ENCODE data around the gene STON2.
"Not testable (repeated sequence)": the region's sequence is repeated elsewhere in the genome, so short reads cannot be mapped to it uniquely, and the experiment has no call there.

STON2 gene

DNA sequence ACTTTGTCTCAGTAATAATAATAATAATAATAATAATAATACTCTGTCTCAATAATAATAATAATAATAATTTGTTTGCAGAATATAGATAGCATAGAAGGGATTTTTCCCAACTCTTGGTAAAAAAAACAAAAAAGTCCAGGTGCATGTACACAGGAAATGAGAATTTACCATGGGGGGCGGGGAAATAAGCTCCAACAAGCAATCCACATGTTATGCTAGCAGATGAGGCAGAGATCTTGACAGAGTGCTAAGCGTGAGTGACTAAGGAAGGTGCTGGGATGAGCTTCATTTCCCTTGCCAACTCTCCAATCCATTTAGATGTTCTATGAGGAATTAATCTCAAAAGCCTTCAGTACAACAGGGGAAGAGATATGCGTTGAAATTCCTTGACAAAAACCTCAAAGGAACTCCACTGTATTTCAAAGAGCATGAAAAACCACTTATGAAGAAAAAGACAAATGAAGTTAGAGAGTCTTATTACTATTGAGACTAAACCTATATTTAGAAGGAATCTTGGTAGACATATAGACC lies 134.4 kb downstream of the STON2 start:
- no peaks in the 10 kb centered on the region for H3K9me3 Mint-ChIP-seq
- peaks cover 11% of the 10 kb centered on the region for H3K27me3 Mint-ChIP-seq
- H3K36me3 Mint-ChIP-seq: no peaks in the 10 kb centered on the region
- no peak overlapping the region for H3K27ac Mint-ChIP-seq
- H3K4me3 Mint-ChIP-seq: no peak overlapping the region
- peaks cover 5% of the 10 kb centered on the region for H3K4me1 Mint-ChIP-seq

DNA sequence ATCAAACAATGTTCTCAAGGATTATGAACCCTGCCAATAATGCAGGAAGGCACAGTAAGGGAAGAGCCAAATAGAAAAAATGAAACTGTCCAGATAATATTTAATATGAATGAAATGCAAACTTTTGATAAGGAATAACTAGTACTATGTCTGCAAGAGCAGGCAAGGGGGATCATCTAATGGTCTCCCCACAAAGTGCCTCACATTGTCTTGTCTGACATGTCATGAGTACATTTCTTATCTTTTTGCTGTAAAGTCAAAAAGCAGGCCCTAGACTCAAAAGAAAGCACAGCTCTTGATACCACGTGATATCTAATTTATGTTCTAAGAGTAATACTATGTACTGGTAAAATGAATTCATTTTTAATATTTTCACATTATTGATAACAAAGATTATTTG lies 135.5 kb downstream of the STON2 start:
- Mint-ChIP-seq H3K9me3 (no peaks in the 10 kb centered on the region), H3K4me3 (no peak overlapping the region), H3K27me3 (peaks cover 11% of the 10 kb centered on the region), H3K36me3 (no peaks in the 10 kb centered on the region), H3K4me1 (peaks cover 5% of the 10 kb centered on the region), H3K27ac (no peak overlapping the region)

DNA sequence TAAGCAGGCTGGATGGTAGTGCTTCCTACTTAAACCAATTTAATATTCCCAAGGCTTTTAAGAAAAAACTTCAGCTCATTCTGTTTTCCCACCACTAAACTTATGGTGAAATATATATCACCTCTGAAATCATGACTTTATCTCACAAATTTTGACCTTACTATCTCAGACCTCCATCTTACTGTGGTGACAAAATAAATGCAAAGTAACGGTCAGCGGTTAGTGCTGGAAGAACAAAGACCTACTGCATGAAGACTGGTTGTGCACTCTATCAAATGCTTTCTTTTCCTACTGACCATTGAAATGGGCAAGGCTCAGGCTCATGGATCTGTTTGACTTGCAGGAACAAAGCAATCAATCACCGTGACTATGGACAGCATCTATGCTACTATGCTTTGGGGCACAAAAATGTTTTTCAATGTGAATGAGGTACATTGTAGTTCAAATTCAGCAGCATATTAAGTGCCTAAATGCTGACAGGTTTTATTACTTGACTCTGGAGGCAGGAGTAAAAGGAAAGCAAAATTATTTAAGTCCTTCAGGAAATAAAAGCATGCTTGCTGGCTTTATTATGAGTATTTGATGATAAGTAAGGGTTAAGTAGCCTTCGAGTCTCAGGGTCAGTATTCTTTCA lies 136.2 kb downstream of the STON2 start:
- no peak overlapping the region for H3K4me3 Mint-ChIP-seq
- peaks cover 14% of the 10 kb centered on the region for H3K27me3 Mint-ChIP-seq
- H3K36me3 Mint-ChIP-seq: no peaks in the 10 kb centered on the region
- H3K4me1 Mint-ChIP-seq: peaks cover 5% of the 10 kb centered on the region
- H3K27ac Mint-ChIP-seq: no peak overlapping the region
- H3K9me3 Mint-ChIP-seq: no peaks in the 10 kb centered on the region

DNA sequence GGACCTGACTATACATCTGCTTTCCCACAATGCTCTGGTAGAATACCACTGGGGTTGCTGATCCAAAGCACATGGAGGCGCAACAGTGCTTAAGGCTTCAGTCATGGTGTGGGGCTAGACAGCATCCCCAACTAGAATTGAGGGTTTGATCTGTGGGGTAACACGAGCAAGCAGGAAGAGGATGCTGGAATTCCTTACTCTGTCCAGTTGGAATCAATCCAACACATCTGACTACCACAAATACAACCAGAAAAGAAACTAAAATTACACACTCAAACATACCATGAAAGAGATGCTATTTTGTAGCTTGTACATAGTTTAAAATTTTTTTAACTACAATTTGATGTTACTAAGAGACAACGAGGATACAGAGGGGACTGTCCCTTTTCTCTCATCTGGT lies 138.9 kb downstream of the STON2 start:
- Mint-ChIP-seq H3K4me3 (no peak overlapping the region), H3K36me3 (no peaks in the 10 kb centered on the region), H3K27me3 (peaks cover 11% of the 10 kb centered on the region), H3K9me3 (no peaks in the 10 kb centered on the region), H3K27ac (no peak overlapping the region), H3K4me1 (no peaks in the 10 kb centered on the region)

DNA sequence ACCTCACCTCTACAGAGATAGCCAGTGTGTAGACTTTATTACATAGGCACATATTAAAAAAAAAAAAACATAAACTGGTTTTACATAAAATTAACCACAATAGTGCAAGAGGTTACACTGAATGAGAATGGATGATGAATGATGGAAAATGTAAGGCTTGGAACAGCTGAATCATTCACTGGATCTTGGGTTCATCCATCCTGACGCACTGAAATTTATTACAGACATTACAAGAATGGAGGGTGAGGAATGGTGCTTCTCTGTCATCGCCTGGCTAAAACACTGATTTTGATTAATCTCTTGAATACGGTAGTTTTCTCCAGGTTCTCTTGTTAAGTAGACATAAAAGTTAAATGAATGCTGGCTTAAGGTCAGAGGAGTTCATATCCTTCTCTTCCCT lies 139.4 kb downstream of the STON2 start:
- no peak overlapping the region for H3K27ac Mint-ChIP-seq
- H3K27me3 Mint-ChIP-seq: peaks cover 11% of the 10 kb centered on the region
- no peak overlapping the region for H3K4me3 Mint-ChIP-seq
- no peaks in the 10 kb centered on the region for H3K36me3 Mint-ChIP-seq
- no peaks in the 10 kb centered on the region for H3K4me1 Mint-ChIP-seq
- no peaks in the 10 kb centered on the region for H3K9me3 Mint-ChIP-seq

DNA sequence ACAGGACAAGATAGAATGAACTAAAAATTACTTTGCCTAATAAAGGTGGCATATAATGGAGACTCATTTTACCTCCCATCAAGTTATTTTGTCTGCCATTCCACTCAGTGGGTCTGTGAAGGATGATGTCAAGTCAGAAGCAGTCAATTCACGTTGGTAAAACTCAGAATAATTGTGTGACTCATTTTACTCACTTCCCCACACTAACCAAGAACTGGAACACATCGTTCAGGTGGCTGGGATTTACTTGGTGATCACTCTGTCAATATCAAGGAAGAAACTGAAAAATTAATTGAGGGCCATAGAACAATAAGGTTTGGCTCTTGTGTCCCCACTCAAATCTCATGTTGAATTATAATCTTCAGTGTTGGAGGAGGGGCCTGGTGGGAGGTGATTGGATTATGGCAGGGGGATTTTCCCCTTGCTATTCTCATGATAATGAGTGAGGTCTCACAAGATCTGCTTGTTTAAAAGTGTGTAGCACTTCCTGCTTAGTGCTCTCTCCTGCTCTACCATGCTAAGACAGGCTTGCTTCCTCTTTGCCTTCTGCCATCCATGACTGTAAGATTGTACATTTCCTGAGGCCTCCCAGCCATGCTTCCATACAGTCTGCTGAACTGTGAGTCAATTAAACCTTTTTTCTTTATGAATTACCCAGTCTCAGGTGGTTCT lies 143.7 kb downstream of the STON2 start:
- H3K36me3 Mint-ChIP-seq: no peaks in the 10 kb centered on the region
- H3K4me3 Mint-ChIP-seq: no peak overlapping the region
- no peak overlapping the region for H3K27ac Mint-ChIP-seq

DNA sequence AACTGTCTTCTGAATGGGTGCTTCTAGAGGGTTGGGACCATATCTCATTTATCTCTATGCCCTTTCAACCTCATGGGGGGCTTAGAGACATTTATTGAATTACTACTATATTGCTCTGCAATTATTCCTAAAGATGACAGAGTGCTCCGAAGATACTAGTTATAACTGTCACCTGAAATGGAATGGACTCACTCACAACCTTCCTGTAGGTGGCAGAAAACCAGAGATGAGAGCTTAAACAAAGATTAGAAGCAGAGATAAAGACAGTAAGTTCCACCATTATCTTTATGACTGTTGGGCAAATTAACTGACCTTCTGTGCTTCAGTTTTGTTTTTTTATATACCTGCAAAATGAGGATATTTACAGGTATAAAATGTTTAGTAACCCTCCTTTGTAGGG lies 147.8 kb downstream of the STON2 start:
- no peaks in the 10 kb centered on the region for H3K36me3 Mint-ChIP-seq
- H3K27me3 Mint-ChIP-seq: peaks cover 1% of the 10 kb centered on the region
- no peak overlapping the region for H3K27ac Mint-ChIP-seq

More for the DNA sequence above, 143.7 kb downstream of the STON2 start:
- no peaks in the 10 kb centered on the region for H3K4me1 Mint-ChIP-seq
- peaks cover 10% of the 10 kb centered on the region for H3K27me3 Mint-ChIP-seq
- no peaks in the 10 kb centered on the region for H3K9me3 Mint-ChIP-seq

DNA sequence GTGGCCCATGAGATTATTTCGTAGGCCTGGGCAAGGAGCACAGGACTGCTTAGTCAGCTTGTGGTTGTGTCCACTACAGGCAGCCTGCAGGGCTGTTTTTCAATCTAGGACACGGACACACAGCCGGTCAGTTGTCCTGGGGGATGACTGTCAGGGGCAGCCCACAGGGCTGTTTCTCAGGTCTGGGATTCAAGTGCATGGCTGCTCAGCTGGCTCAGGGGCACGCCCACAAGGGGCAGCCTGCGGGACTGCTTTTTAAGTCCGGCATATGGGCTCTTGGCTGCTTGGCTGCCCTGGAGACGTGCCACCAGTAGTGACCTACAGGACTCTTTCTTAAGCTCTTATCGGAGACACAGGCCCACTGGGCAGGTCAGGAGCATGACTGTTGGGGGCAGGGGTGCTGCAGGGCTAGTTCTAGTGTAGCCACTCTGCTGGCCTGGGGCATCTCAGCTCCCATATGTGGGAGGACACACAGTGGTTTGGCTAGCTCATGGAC lies 152.8 kb downstream of the STON2 start:
- peaks cover 8% of the 10 kb centered on the region for H3K36me3 Mint-ChIP-seq
- H3K9me3 Mint-ChIP-seq: peaks cover 10% of the 10 kb centered on the region
- no peaks in the 10 kb centered on the region for H3K4me1 Mint-ChIP-seq
- no peak overlapping the region for H3K27ac Mint-ChIP-seq
- peaks cover 3% of the 10 kb centered on the region for H3K27me3 Mint-ChIP-seq
- no peak overlapping the region for H3K4me3 Mint-ChIP-seq

More for the DNA sequence above, 147.8 kb downstream of the STON2 start:
- Mint-ChIP-seq H3K4me3 (no peak overlapping the region), H3K4me1 (no peaks in the 10 kb centered on the region), H3K9me3 (no peaks in the 10 kb centered on the region)

DNA sequence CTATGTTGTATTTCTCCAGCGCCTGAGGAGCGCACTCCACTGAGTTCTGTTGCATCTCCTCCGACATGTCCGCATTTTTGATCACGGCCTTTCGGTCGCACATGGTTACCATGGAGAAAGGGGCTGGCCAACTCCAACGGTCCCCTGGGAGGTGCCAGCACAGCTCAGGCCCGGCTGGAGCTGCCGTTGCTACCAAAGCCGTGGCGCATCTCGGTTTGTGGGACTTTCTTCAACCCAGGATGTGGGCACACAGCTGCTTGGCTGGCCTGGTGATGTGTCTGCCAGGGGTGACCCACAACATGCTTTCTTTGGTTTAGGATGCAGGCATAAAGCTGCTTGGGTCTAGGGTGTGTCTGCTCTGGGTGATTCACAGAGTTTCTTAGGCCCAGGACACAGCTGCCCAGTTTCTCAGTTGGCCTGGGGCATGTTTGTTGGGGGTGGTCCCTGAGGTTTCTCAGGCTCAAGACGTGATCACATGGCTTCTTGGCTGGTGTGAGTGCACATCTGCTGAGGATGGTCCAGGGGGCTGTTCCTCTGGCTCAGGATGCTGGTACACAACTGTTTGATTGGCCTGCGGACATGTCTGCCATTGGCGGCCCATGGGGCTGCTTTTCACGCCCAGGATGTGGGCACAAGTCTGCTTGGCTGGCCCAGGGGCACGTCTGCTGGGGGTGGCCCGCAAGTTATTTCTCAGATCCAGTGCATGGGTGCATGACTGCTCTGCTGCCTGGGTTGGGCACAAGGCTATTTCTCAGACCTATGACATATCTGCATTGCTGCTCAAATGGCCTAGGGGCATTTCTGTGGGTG lies 153.5 kb downstream of the STON2 start:
- peaks cover 10% of the 10 kb centered on the region for H3K9me3 Mint-ChIP-seq
- H3K36me3 Mint-ChIP-seq: peaks cover 8% of the 10 kb centered on the region
- H3K27me3 Mint-ChIP-seq: peaks cover 3% of the 10 kb centered on the region
- no peak overlapping the region for H3K4me3 Mint-ChIP-seq
- no peak overlapping the region for H3K27ac Mint-ChIP-seq
- H3K4me1 Mint-ChIP-seq: no peaks in the 10 kb centered on the region

DNA sequence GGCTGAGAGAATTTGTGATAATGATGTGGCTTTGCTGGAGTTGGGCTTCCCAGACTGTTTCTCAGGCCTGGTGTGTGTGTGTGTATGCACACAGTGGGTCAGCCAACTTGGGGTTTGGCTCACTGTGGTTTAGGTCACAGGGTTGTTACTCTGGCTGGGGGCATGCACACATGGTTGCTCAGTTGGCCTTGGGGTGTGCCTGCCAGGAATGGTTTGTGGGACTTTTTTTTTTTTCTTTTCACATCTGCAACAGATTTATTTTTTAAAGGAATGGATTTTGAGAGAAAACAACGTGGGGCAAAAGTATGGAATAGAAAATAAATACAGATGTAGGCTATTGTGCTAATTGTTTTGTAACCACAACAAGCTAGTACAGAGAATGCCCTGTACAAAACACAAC lies 154.4 kb downstream of the STON2 start:
- Mint-ChIP-seq H3K4me1 (no peaks in the 10 kb centered on the region), H3K27ac (no peak overlapping the region), H3K27me3 (peaks cover 3% of the 10 kb centered on the region), H3K36me3 (peaks cover 8% of the 10 kb centered on the region), H3K4me3 (no peak overlapping the region), H3K9me3 (peaks cover 10% of the 10 kb centered on the region)

DNA sequence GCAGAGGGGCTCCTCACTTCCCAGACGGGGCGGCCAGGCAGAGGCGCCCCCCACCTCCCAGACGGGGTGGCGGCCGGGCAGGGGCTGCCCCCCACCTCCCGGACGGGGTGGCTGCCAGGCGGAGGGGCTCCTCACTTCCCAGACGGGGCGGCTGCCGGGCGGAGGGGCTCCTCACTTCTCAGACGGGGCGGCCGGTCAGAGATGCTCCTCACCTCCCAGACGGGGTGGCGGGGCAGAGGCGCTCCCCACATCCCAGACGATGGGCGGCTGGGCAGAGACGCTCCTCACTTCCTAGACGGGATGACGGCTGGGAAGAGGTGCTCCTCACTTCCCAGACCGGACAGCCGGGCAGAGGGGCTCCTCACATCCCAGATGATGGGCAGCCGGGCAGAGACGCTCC lies 155.7 kb downstream of the STON2 start:
- H3K4me3 Mint-ChIP-seq, H3K4me1 Mint-ChIP-seq, H3K27ac Mint-ChIP-seq, H3K27me3 Mint-ChIP-seq, H3K36me3 Mint-ChIP-seq: not testable (repeated sequence)
- peaks cover 10% of the 10 kb centered on the region for H3K9me3 Mint-ChIP-seq

DNA sequence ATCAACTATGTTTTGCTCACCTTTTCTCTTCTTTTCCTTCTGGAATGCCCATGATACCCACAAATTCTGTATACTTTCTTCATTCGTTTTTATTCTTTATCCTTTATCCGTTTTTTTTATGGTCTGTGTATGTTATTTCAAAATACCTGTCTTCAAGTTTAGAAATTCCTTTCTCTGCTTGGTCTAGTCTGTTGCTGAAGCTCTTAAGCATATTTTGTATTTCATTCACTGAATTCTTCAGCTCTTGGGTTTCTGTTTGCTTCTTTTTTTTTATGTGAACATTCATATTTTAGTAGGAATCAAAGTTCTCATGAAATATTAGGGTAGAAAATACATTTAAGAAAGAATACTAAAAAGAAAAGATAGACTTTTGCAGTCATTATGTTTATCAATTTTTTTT lies 156.6 kb downstream of the STON2 start:
- Mint-ChIP-seq H3K4me3 (no peak overlapping the region), H3K27ac (no peak overlapping the region), H3K36me3 (peaks cover 8% of the 10 kb centered on the region), H3K4me1 (no peaks in the 10 kb centered on the region), H3K9me3 (peaks cover 10% of the 10 kb centered on the region), H3K27me3 (peaks cover 3% of the 10 kb centered on the region)

DNA sequence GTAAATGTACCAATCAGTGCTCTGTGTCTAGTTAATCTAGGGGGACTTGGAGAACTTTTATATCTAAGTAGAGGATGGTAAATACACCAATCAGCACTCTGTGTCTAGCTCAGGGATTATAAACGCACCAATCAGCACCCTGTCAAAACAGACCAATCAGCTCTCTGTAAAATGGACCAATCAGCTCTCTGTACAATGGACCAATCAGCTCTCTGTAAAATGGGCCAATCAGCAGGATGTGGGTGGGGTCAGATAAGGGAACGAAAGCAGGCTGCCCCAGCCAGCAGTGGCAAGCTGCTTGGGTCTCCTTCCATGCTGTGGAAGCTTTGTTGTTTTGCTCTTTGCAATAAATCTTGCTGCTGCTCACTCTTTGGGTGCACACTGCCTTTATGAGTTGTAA lies 163.3 kb downstream of the STON2 start:
- not testable (repeated sequence) for H3K4me3 Mint-ChIP-seq, H3K27me3 Mint-ChIP-seq, H3K27ac Mint-ChIP-seq, H3K36me3 Mint-ChIP-seq, H3K9me3 Mint-ChIP-seq, H3K4me1 Mint-ChIP-seq

DNA sequence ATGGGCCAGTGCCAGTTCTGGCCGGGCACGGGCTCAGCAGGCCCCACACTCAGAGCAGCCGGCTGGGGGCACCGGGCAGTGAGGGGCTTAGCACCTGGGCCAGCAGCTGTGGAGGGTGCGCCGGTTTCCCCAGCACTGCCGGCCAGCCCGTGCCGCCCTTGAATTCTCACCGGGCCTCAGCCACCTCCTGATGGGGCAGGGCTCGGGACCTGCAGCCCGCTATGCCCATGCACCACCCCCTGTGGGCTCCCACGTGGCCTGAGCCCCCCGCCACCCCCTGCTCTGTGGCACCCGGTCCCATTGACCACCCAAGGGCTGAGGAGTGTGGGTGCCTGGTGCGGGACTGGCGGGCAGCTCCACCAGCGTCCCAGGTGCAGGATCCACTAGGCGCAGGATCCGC lies 164.0 kb downstream of the STON2 start:
- no peaks in the 10 kb centered on the region for H3K36me3 Mint-ChIP-seq
- H3K4me1 Mint-ChIP-seq: peaks cover 6% of the 10 kb centered on the region
- no peak overlapping the region for H3K27ac Mint-ChIP-seq
- no peaks in the 10 kb centered on the region for H3K27me3 Mint-ChIP-seq
- no peaks in the 10 kb centered on the region for H3K9me3 Mint-ChIP-seq
- no peak overlapping the region for H3K4me3 Mint-ChIP-seq

DNA sequence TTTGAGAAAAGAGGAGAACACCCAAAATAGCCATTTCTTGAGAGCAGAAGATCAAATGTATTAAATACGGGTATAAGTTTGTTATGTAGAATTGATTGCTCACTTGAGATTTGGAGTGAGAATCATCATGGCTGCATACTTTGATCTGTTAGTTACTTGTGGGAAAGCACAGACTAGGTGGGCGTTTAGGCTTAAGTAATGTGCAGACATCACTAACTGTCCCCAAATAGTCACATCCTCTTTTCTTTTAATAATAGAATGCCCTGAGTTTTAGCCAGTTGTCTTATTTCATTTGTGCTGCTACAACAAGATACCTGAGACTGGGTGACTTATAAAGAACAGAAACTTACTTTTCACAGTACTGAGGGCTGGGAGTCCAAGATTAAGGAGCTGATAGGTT lies 165.0 kb downstream of the STON2 start:
- Mint-ChIP-seq H3K27me3 (no peaks in the 10 kb centered on the region), H3K4me1 (peaks cover 6% of the 10 kb centered on the region), H3K27ac (no peak overlapping the region), H3K4me3 (no peak overlapping the region), H3K36me3 (no peaks in the 10 kb centered on the region), H3K9me3 (no peaks in the 10 kb centered on the region)

DNA sequence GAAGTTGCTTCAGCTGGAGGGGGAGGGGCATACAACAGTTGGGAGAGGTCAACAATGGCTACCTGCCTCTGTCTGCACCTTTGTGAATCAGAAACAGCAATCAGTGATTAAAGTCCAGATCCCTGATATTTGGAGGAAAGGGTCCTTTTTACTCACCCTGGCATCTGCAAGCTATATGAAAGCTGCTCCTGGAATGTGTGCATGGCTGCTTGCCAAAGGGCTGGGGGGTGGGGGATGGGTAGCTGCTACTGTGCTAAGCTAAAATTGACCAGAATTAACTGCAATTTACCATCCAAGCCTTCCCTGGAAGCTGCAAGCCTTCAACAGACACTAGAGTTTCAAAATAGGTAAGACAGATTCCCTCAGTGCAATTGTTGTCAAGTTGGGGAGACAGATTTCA lies 165.8 kb downstream of the STON2 start:
- Mint-ChIP-seq H3K9me3 (no peaks in the 10 kb centered on the region), H3K27me3 (no peaks in the 10 kb centered on the region), H3K4me3 (no peak overlapping the region), H3K27ac (no peak overlapping the region), H3K4me1 (peaks cover 6% of the 10 kb centered on the region), H3K36me3 (no peaks in the 10 kb centered on the region)
